HL-60/S4 treated with phorbol 12-myristate 13-acetate at 8.2 ng/mL for 4 days and 3 days (cell line): ENCODE measurements around the gene APMAP.

Experiments
- in situ Hi-C: fragments of 300-500 bp; cut with MboI; formaldehyde crosslinking; loops from 2 replicates; pipeline ENCODE4 v1.15.0; 2022; ENCODE audit warnings: low sequenced_read_pairs

APMAP gene, protein sequence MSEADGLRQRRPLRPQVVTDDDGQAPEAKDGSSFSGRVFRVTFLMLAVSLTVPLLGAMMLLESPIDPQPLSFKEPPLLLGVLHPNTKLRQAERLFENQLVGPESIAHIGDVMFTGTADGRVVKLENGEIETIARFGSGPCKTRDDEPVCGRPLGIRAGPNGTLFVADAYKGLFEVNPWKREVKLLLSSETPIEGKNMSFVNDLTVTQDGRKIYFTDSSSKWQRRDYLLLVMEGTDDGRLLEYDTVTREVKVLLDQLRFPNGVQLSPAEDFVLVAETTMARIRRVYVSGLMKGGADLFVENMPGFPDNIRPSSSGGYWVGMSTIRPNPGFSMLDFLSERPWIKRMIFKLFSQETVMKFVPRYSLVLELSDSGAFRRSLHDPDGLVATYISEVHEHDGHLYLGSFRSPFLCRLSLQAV

GRCh38 chr20:24992487-24993205 lies at the start of gene APMAP:
APMAP (minus strand) TSS chr20:24992751; CDS start chr20:24992688, 63 bp downstream.
- in situ Hi-C loops: loop anchor here (10.0 to 25.0 kb wide), 2 partner anchors 72 to 420 kb away; partner anchors contain the start of gene GINS1

DNA sequence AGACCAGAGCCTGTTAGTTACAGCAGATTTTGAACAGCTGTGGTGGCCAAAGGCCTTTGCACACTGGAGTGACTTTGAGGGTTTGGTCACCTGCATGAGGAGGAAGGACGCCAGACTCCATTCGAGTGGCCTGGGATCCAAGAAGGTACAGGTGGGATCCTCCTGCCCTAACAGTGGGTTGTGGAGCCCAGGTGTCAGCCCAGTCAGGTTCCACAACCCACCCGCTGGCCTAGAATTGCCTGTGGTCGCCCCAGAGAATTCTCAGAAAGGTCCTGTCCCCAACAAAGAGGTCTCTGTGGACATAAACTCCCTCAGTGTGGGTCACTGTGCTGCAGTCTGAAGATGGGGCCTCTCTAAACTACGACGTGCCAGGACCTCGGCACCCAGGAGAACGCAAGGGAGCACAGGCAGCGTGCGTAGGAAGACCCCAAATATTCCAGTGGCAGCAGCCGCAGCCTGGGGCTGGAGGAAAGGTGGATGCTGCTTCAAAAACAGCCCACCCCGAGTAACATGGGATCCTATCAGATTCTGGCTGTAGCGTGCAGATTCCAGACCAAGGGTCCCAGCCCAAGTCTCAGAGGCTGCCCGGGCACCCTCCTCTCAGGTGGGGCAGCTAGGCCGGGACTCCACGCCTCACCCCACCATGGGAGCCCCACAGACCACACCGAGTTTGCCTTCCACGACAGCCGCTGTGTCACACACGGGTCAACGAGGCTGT lies 49.4 kb upstream of the APMAP start:
- in situ Hi-C loops: no loop called here

- in situ Hi-C loops: no loop called here
Observed at GRCh38 chr20:25040438-25040831, 47.9 kb upstream of the APMAP start.

DNA sequence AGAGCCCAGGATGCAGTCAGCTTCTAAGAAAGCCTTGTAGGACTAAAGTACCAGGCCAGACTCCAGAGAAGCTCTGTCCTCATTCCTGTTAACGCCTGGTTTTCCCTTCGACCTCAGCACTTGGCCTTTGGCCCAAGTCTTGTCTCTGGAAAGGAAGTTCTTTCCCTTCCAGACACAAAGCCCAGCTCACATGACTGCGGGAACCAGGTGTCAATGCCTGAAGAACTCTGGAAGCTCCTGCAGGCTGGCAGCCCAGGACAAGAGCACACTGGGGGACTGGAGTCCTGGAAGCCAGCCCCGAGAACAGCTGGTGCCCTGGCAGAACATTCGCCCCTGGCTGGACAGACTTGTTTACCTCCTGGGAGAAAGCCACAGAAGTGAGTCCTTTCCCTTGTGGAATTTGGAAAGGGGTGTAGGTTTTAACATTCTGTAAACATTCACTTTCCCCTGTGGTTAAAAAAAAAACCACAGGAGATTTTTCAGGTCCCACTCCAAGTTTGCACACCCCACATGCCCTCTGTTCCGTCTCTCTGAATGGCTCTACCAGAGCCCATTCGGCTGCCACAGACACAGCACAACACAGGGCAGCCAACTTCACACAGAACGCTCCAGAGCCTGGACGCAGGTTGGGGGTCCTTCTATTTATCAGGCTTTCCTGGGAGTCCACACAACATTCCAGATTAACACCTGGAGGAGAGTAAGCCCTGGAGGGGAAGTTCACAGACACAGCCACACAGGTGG lies 47.3 kb upstream of the APMAP start:
- in situ Hi-C loops: no loop called here

GRCh38 chr20:25038591-25039015 lies 46.1 kb upstream of the APMAP start:
- in situ Hi-C loops: no loop called here

DNA sequence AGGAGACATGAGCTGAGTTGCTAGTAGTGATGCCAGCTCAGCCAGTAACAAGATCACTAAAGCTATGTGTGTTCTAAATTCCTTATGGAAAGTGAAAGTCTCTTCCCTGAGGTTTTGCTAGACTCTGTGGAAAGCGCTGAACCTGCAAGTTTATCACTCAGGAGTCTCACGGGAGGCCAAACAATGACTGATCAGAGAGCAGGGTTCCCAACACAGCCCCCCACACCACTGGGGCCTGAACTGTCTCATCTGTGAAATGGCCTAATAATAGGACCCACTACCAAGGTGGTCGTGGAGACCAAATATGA lies 45.5 kb upstream of the APMAP start:
- in situ Hi-C loops: no loop called here

DNA sequence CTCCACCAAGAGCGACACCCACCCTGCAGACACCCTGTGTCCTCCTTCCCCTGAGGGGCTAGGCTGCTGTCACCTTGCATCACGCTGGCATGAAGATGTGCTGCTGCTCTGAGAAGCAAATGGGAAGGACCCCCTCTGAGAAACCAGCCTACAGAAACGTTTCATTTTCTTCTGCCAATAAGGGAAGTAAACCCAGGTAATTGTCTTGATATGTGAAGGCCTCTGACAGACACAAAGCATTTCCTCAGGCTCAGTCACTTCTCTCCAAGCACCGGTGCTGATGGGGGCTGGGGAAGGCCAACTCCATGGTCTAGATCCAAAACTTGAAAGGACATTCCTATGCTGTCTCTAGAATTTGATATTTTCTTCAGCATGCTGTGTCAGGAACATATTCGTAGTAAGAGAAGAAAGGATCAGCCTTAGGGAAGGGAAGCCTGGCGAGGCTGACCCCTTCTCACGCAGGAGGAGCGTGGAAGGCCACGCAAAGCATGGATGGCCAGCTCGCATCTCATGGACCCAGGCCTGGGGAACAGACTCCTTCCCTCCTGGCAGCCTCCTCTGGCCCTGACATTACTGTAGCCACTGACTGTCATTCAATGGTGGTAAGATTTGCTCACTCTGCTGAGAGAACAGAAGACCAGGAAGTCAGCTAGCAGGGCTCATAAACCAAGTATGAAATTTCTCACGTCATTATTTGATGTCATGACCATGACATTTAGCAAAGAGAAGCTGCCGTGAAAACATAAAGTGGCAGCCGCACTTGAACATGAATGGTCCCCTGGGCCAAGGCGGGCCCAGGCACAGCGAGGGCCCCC lies 44.9 kb upstream of the APMAP start:
- in situ Hi-C loops: no loop called here

DNA sequence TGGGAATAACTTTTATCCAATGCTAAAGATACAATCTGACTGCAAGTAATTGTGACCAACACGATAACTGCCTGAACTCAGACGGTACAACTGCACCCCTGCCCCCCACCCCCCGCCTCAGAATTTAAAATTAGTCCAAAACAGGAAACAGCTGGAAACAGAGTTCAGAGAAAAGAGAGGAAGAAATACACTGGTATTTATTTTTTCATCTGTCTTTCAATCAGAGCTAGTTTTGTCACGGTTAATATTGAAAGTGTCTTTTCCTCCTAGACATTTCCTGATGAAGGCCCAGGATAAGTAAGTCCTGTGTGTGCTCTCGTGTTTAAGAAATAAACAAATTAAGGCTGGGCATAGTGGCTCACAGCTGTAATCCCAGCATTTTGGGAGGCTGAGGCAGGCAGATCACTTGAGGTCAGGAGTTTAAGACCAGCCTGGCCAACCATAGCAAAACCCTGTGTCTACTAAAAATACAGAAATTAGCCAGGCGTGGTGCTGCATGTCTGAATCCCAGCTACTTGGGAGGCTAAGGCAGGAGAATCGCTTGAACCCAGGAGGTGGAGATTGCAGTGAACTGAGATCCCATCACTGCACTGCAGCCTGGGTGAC lies 43.9 kb upstream of the APMAP start:
- in situ Hi-C loops: no loop called here

- in situ Hi-C loops: no loop called here
Observed at GRCh38 chr20:25035921-25036320, 43.4 kb upstream of the APMAP start.

DNA sequence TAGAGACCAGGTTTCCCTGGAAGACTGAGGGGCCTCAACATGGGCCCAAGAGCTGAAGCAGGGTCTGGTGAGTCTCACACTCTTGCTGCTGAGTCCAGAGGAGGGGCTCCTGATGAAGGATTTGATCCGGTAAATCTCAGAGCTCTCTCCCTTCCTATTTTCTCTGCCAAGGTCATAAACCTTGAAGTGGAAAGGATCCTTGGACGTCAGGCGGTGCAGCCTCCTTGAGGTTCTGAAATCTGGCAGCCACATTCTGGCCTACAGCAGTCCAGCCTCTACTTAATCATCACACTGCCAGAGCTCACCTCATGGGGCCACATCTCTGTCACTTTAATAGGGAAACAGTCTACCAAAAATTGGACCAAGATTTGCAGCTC lies 41.4 kb upstream of the APMAP start:
- in situ Hi-C loops: no loop called here

- in situ Hi-C loops: no loop called here
Observed at GRCh38 chr20:25033265-25033923, 40.8 kb upstream of the APMAP start.

DNA sequence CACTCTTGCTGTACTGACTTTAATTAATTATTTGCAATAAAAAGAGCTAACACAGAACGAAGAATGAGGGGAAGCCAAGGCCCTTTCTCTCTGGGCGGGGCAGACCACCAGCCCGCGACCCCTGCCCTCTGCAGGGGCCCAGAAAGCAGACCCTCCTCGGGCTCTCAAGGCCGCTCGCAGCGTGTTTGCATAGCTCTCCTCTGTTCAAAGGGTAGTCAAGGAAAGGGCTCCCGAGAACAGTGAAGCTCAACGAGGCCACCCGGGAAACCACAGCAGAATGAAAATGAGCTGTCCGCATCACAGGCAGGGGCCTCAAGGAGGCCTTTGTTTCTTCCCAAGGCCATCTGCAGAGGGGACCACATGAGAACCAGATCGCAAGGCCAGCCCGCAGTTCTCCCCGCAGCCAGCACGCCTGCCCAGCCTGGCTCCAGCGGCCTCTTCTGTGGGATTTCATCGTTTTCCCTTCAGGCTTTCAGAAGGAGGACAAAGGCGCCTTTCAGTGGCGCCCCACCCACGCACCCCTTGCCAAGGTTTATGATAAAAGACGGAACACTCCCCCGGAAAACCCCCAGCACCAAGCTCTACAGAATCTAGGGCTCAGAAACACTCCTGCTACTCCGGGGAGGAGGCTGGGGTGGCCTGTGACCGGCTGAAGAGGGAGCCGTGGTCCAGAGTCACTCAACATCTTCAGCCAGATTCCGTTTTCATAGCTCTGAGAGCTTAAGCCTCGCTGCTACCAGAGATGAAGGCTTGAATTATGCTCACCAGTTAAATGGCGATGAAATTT lies 40.1 kb upstream of the APMAP start:
- in situ Hi-C loops: no loop called here

DNA sequence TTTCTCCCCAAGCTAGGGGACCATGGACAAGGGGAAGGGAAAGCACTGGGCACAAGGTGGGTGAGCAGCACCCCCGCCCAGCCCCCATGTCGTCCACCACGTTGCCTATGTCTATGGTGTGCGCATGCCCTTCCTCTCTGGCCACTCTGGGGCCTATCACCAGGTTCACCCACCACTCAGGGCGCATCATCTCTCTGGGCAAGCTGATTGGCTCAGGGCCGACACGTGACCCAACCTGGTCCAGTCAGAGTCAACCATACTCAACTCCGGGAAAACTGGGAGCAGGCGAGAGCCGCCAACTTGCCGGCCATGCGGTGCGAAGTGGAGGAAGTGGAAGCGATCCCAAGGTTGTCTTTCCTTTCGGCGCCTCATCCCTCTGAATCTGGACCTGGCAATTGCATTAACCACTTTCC lies 39.5 kb upstream of the APMAP start:
- in situ Hi-C loops: no loop called here

DNA sequence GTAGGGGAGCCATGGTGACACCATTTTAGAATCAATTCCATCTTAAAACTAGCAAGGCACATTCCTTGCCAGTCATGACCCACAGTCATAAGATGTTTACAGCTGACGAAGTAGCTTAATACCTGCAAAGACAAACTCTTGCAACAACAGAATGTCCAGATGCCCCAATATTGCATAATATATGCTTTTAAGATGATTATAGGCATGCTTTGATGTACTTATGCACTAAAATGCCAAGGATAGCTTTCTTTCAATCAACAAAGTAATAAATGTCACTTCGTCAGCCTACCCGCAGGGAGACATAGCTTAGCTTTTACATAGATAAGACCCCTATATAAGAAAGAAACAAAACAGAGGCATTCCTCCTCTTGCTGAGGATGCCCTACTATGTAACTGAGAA lies 38.7 kb upstream of the APMAP start:
- in situ Hi-C loops: no loop called here

- in situ Hi-C loops: no loop called here
Observed at GRCh38 chr20:25030649-25031207, 38.2 kb upstream of the APMAP start.

GRCh38 chr20:25030007-25030648 lies 37.6 kb upstream of the APMAP start:
- in situ Hi-C loops: no loop called here

- in situ Hi-C loops: no loop called here
Observed at GRCh38 chr20:25025986-25026605, 33.5 kb upstream of the APMAP start.
